Measurements from ENCODE around the gene OR8K1.

DNA sequence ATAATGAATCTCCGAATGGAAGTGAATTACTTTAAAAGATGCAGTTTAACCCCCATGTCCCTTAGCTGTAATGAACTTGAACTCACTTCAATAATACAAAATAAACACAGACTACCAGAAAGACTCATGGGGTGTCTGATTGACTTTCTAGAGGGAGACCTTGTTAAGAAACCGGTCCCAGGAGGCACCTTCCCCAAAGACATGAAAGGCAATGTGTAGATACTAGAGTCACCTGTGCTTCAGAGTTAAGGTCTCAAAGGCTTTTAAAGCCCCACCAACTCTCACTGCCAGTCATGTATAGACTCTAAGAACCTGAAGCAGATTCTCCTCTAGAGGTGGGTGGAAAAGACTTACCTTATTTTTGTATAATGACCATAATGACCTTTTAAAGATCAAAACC lies 8.2 kb downstream of the OR8K1 start, which contains the start of gene OR8J1:
- TF ChIP-seq EZH2 (IDR thresholded peaks at IDR 0.05) (no peak), POLR2AphosphoS5 (IDR thresholded peaks at IDR 0.05; ENCODE audit: borderline replicate concordance, low read depth, low read length) (no peak)

All from SK-N-MC (cell line).